ENCODE measurements around the gene CAPN12. TPM values are rescaled to one million over a fixed set of nuclear protein-coding genes. Genes with fewer than 3 reads are reported as not detected.

Gene CAPN12
- total RNA-seq, 2 experiments from 2014 or later = 1.2 to 2.6 TPM

DNA sequence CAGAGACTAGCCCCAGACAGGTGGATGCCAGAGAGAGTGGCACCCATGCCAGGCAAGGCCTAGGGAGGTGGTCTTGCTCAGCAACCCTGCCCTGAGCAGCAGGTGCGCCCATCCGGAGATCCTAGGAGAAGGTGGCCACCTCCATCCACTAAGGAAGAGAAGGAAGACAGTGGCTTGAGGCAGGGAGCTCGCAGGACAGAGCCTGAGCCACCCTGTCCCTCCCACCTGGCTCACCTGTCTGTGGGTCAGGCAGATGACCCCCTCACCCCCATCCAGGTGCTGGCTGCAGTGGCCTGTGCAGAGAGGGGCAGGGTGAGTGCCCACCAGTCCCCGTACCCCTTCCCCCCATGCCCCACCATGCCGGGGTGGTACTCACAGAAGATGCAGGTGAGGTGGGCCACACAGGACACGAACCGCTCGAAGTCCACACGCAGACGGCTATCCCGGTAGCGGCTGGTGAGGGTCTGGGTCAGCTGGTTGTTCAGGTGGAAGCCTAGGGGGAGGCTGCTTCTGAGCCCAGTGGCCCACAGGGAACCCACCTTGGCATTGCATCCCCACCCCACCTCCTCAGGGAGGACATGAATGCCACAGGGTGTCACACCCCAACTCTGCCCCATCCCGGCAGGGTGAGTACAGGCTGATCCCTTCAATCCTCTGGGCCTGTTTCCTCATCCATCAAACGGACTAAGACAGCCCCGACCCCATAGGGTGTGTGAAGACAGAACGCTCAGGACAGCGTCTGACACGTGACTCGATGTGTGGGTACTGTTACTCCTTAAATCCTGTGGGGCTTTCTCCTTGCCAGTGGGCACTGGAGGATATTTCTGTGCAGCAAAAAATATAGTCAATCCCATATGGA, 13.3 kb downstream of the CAPN12 start:
- H3K4me2 ChIP-seq (ENCODE audit: low read length) = no peak overlapping the region
- no peak overlapping the region for H3K27ac ChIP-seq (ENCODE audit: low read depth, low read length, poor library complexity, severe bottlenecking)
- H4K20me1 ChIP-seq (ENCODE audit: insufficient read depth, low read length) = no peaks in the 10 kb centered on the region
- BruUV-seq (replicated peaks) = no TSS peak
- H3K4me3 ChIP-seq (ENCODE audit: low read depth, low read length, poor library complexity, severe bottlenecking) = no peak overlapping the region
- H3K36me3 ChIP-seq (ENCODE audit: insufficient read depth, low read length) = peaks cover 15% of the 10 kb centered on the region; the same call in 1 of the 2 replicates
- H3K9me2 ChIP-seq (ENCODE audit: insufficient read depth, low read length) = no peaks in the 10 kb centered on the region
- no peak overlapping the region for H2AFZ ChIP-seq (ENCODE audit: low read length)
- DNase-seq (ENCODE audit: low spot score) = no peak
- CTCF ChIA-PET (ENCODE audit: unreplicated experiment) = no interaction called here
- H3K79me2 ChIP-seq (ENCODE audit: insufficient read depth, low read depth, low read length) = no peaks in the 10 kb centered on the region
- intact Hi-C loops (cut with micrococcal nuclease; ENCODE audit: unreplicated experiment) = no loop called here
- no peak for TF ChIP-seq EZH2phosphoT487 (IDR thresholded peaks at IDR 0.05; ENCODE audit: borderline replicate concordance, low read depth, low read length)
- TF ChIP-seq, protein P1, sequence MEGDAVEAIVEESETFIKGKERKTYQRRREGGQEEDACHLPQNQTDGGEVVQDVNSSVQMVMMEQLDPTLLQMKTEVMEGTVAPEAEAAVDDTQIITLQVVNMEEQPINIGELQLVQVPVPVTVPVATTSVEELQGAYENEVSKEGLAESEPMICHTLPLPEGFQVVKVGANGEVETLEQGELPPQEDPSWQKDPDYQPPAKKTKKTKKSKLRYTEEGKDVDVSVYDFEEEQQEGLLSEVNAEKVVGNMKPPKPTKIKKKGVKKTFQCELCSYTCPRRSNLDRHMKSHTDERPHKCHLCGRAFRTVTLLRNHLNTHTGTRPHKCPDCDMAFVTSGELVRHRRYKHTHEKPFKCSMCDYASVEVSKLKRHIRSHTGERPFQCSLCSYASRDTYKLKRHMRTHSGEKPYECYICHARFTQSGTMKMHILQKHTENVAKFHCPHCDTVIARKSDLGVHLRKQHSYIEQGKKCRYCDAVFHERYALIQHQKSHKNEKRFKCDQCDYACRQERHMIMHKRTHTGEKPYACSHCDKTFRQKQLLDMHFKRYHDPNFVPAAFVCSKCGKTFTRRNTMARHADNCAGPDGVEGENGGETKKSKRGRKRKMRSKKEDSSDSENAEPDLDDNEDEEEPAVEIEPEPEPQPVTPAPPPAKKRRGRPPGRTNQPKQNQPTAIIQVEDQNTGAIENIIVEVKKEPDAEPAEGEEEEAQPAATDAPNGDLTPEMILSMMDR (conservative IDR thresholded peaks at IDR 0.05; ENCODE audit: low read length) = no peak
- H3K4me1 ChIP-seq (ENCODE audit: insufficient read depth, low read length, poor library complexity, severe bottlenecking) = peaks cover 20% of the 10 kb centered on the region
- POLR2A ChIA-PET = no interaction called here
- no peaks in the 10 kb centered on the region for H3K9me3 ChIP-seq (ENCODE audit: low read length)

DNA sequence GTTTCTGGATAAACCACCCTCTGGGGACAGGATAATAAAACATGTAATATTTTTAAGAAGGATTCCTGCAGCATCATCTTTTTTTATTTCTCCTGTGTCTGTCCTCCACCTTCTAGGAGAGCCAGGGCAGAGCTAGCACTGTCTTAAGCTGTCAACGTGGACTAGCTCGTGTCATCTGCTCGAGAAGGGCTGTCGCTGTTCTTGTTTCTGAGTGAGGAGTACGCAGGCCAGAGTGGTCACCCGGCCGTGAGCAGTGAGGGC, 13.9 kb downstream of the CAPN12 start:
- H3K79me2 ChIP-seq (ENCODE audit: insufficient read depth, low read depth, low read length) = no peaks in the 10 kb centered on the region
- H3K4me2 ChIP-seq (ENCODE audit: low read length) = no peak overlapping the region
- peaks cover 19% of the 10 kb centered on the region for H3K4me1 ChIP-seq (ENCODE audit: insufficient read depth, low read length, poor library complexity, severe bottlenecking)
- no peaks in the 10 kb centered on the region for H3K9me3 ChIP-seq (ENCODE audit: low read length)
- no peaks in the 10 kb centered on the region for H4K20me1 ChIP-seq (ENCODE audit: insufficient read depth, low read length)
- peaks cover 21% of the 10 kb centered on the region; the same call in 1 of the 2 replicates for H3K36me3 ChIP-seq (ENCODE audit: insufficient read depth, low read length)
- no TSS peak for BruUV-seq (replicated peaks)
- ChIA-PET POLR2A (no interaction called here), CTCF (ENCODE audit: unreplicated experiment) (no interaction called here)
- H3K27ac ChIP-seq (ENCODE audit: low read depth, low read length, poor library complexity, severe bottlenecking) = no peak overlapping the region
- H3K4me3 ChIP-seq (ENCODE audit: low read depth, low read length, poor library complexity, severe bottlenecking) = no peak overlapping the region
- TF ChIP-seq, protein P1 (conservative IDR thresholded peaks at IDR 0.05; ENCODE audit: low read length) = no peak
- TF ChIP-seq EZH2phosphoT487 (IDR thresholded peaks at IDR 0.05; ENCODE audit: borderline replicate concordance, low read depth, low read length) = no peak
- H2AFZ ChIP-seq (ENCODE audit: low read length) = no peak overlapping the region
- H3K9me2 ChIP-seq (ENCODE audit: insufficient read depth, low read length) = no peaks in the 10 kb centered on the region
- DNase-seq (ENCODE audit: low spot score) = no peak
- intact Hi-C loops (cut with micrococcal nuclease; ENCODE audit: unreplicated experiment) = no loop called here
